ENCODE measurements around the gene NCKAP5. TPM values are rescaled to one million over a fixed set of nuclear protein-coding genes. Genes with fewer than 3 reads are reported as not detected.

Gene NCKAP5
- total and polyA plus RNA-seq, 9 of the 15 experiments (the other 6 are each of a cell fraction or from before 2014, with no cell fraction given) = not detected

DNA sequence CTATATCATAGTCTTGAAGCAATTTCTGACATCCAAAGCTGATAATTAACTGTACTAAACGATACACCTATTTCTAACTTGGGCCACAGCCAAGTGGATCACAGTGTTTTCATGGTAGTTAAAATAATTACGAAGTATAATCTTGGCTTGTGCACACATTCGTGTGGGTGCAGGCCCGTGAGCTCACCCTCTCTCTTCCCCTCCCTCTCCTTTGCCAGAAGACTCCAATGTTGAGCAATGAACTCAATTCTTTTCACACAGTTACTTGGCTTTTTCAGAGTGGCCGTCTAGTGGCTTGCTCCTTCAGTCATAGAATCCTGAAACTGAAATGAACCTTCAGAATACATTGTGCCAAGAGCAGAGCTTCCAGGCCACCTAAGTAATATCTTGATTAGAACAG is 178.7 kb downstream of the NCKAP5 start:
- ChIA-PET CTCF (ENCODE audit: low intra/inter-chr PET ratio) (no interaction called here), POLR2A (interaction anchor here (0.8 kb wide), 1 partner anchor 8 kb away, joined by 3 read pairs; no protein-coding TSS in a partner anchor)
- no peaks in the 10 kb centered on the region for H3K79me2 ChIP-seq (ENCODE audit: control insufficient read depth, insufficient read depth, low read length)
- H2AFZ ChIP-seq (ENCODE audit: low read depth, low read length) = no peak overlapping the region
- H3K9me3 ChIP-seq (replicated peaks; ENCODE audit: control insufficient read depth, insufficient read depth, low read depth, low read length) = no peaks in the 10 kb centered on the region
- 0% methylated on average over 4 of the region's 5 CpGs for WGBS (ENCODE audit: insufficient coverage, low coverage, missing lambda C conversion rate)
- intact Hi-C loops (cut with micrococcal nuclease) = no loop called here
- no peak overlapping the region for H3K9ac ChIP-seq (ENCODE audit: insufficient read depth in 1 of 2, low read depth in 2 of 2, low read length in 2 of 2)
- H3K4me2 ChIP-seq (ENCODE audit: insufficient read depth, low read length) = no peak overlapping the region
- H4K20me1 ChIP-seq (replicated peaks; ENCODE audit: control insufficient read depth, insufficient read depth, low read length) = no peaks in the 10 kb centered on the region
- no peak overlapping the region for H3K4me3 ChIP-seq
- no peak overlapping the region for H3K27ac ChIP-seq (ENCODE audit: extremely low read depth, low read depth, low read length)
- H3K36me3 ChIP-seq (ENCODE audit: control insufficient read depth, insufficient read depth, low read length) = no peaks in the 10 kb centered on the region
- no TSS peak for BruUV-seq (replicated peaks)
- TF ChIP-seq JUND (IDR thresholded peaks at IDR 0.05; ENCODE audit: borderline replicate concordance, low read depth, low read length) (no peak), JUND (tag; IDR thresholded peaks at IDR 0.05; ENCODE audit: borderline replicate concordance, low read depth, low read length) (no peak)
- H3K9me1 ChIP-seq (ENCODE audit: control insufficient read depth, insufficient read depth, low read length) = no peaks in the 10 kb centered on the region
- in situ Hi-C loops (cut with MboI) = no loop called here
- no peak for DNase-seq (ENCODE audit: extremely low read depth in 1 of 4, low spot score in 3 of 4)
- no peaks in the 10 kb centered on the region for H3K4me1 ChIP-seq (replicated peaks in 1 of 2; ENCODE audit: control insufficient read depth in 2 of 2, insufficient read depth in 2 of 2, low read length in 2 of 2)
- ATAC-seq = no peak
- no peak for FAIRE-seq
- H3K27me3 ChIP-seq (ENCODE audit: control insufficient read depth in 2 of 2, insufficient read depth in 2 of 2, low read length in 2 of 2) = no peaks in the 10 kb centered on the region

DNA sequence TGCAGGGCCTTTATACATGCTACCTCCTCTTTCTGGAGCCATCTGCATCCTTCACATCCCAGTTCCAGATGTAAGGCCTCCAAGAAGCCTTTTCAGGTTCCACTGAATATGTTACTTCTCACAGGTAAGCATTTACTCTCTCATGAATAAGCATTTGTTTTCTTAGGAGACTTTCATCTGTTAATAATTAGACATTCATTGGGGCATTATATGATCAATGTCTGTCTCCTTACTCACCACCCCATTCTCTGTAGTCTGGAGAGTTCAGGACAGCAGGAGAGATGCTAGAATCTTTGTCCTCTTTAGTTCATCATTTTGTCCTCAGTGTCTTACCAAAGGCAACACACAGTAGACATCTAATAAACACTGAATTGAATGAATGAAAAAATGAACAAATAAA is 185.7 kb downstream of the NCKAP5 start:
- CTCF ChIA-PET (ENCODE audit: low intra/inter-chr PET ratio) = no interaction called here
- POLR2A ChIA-PET = no interaction called here
- Histone ChIP-seq H2AFZ (ENCODE audit: low read depth, low read length) (no peak overlapping the region), H3K27ac (ENCODE audit: extremely low read depth, low read depth, low read length) (no peak overlapping the region), H4K20me1 (replicated peaks; ENCODE audit: control insufficient read depth, insufficient read depth, low read length) (no peaks in the 10 kb centered on the region), H3K9me1 (ENCODE audit: control insufficient read depth, insufficient read depth, low read length) (no peaks in the 10 kb centered on the region), H3K4me3 (no peak overlapping the region), H3K79me2 (ENCODE audit: control insufficient read depth, insufficient read depth, low read length) (no peaks in the 10 kb centered on the region), H3K36me3 (ENCODE audit: control insufficient read depth, insufficient read depth, low read length) (no peaks in the 10 kb centered on the region), H3K9ac (ENCODE audit: insufficient read depth in 1 of 2, low read depth in 2 of 2, low read length in 2 of 2) (no peak overlapping the region), H3K4me2 (ENCODE audit: insufficient read depth, low read length) (no peak overlapping the region), H3K4me1 (replicated peaks in 1 of 2; ENCODE audit: control insufficient read depth in 2 of 2, insufficient read depth in 2 of 2, low read length in 2 of 2) (no peaks in the 10 kb centered on the region), H3K9me3 (replicated peaks; ENCODE audit: control insufficient read depth, insufficient read depth, low read depth, low read length) (no peaks in the 10 kb centered on the region), H3K27me3 (ENCODE audit: control insufficient read depth in 2 of 2, insufficient read depth in 2 of 2, low read length in 2 of 2) (no peaks in the 10 kb centered on the region)
- no TSS peak for BruUV-seq (replicated peaks)
- FAIRE-seq = no peak
- DNase-seq (ENCODE audit: extremely low read depth in 1 of 4, low spot score in 3 of 4) = no peak
- in situ Hi-C loops (cut with MboI) (no loop called here), intact Hi-C loops (cut with micrococcal nuclease) (no loop called here)
- ATAC-seq = no peak
- TF ChIP-seq ZNF431 (CRISPR knock-in tag; IDR thresholded peaks at IDR 0.05) (no peak), SMAD2 (IDR thresholded peaks at IDR 0.05; ENCODE audit: low read depth, low read length) (no peak), ZNF134 (CRISPR knock-in tag; conservative IDR thresholded peaks at IDR 0.05) (no peak), HIVEP1 (CRISPR knock-in tag; IDR thresholded peaks at IDR 0.05) (no peak), MTF1 (CRISPR knock-in tag; IDR thresholded peaks at IDR 0.05; ENCODE audit: borderline replicate concordance) (no peak), LCOR (CRISPR knock-in tag; IDR thresholded peaks at IDR 0.05) (no peak), SAFB2 (IDR thresholded peaks at IDR 0.05; ENCODE audit: borderline replicate concordance, low read depth, low read length, severe bottlenecking) (no peak)
- TF ChIP-seq, protein P1, sequence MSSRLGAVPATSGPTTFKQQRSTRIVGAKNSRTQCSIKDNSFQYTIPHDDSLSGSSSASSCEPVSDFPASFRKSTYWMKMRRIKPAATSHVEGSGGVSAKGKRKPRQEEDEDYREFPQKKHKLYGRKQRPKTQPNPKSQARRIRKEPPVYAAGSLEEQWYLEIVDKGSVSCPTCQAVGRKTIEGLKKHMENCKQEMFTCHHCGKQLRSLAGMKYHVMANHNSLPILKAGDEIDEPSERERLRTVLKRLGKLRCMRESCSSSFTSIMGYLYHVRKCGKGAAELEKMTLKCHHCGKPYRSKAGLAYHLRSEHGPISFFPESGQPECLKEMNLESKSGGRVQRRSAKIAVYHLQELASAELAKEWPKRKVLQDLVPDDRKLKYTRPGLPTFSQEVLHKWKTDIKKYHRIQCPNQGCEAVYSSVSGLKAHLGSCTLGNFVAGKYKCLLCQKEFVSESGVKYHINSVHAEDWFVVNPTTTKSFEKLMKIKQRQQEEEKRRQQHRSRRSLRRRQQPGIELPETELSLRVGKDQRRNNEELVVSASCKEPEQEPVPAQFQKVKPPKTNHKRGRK (tag; IDR thresholded peaks at IDR 0.05) = no peak
- TF ChIP-seq, protein P2, sequence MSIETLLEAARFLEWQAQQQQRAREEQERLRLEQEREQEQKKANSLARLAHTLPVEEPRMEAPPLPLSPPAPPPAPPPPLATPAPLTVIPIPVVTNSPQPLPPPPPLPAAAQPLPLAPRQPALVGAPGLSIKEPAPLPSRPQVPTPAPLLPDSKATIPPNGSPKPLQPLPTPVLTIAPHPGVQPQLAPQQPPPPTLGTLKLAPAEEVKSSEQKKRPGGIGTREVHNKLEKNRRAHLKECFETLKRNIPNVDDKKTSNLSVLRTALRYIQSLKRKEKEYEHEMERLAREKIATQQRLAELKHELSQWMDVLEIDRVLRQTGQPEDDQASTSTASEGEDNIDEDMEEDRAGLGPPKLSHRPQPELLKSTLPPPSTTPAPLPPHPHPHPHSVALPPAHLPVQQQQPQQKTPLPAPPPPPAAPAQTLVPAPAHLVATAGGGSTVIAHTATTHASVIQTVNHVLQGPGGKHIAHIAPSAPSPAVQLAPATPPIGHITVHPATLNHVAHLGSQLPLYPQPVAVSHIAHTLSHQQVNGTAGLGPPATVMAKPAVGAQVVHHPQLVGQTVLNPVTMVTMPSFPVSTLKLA (conservative IDR thresholded peaks at IDR 0.05) = no peak

All from K562 (cell line).